GM18520 (cell line): ENCODE data around the gene COMMD1.
A peak's percentile ranks its signal among the peaks of the same experiment; 100 is the strongest.
"Not testable (repeated sequence)": the region's sequence is repeated elsewhere in the genome, so short reads cannot be mapped to it uniquely, and the experiment has no call there.

ENCODE experiments used
- ATAC-seq: cut with Tn5 transposase; IDR thresholded peaks from one replicate; pipeline ENCODE4 v1.9.1; 2021; ENCODE audit not compliant: unreplicated experiment

Gene COMMD1

GRCh38 chr2:62065243-62065642 is 159.8 kb downstream of the COMMD1 start:
- no peak for ATAC-seq

- no peak for ATAC-seq
These were observed 165.7 kb downstream of the COMMD1 start for GRCh38 chr2:62071126-62071598.

- no peak for ATAC-seq
These were observed 166.5 kb downstream of the COMMD1 start for GRCh38 chr2:62071760-62072680.

- no peak for ATAC-seq
These were observed 168.8 kb downstream of the COMMD1 start for GRCh38 chr2:62074233-62074632.

- no peak for ATAC-seq
These were observed 171.6 kb downstream of the COMMD1 start for GRCh38 chr2:62076980-62077638.

GRCh38 chr2:62084801-62085200 is 179.3 kb downstream of the COMMD1 start:
- no peak for ATAC-seq

GRCh38 chr2:62089658-62090057 is 184.2 kb downstream of the COMMD1 start:
- no peak for ATAC-seq

GRCh38 chr2:62091471-62091870 is 186.0 kb downstream of the COMMD1 start:
- ATAC-seq = no peak

- peak; percentile 2 for ATAC-seq
These were observed 193.6 kb downstream of the COMMD1 start for GRCh38 chr2:62099050-62099449.

GRCh38 chr2:62099523-62100175 is 194.2 kb downstream of the COMMD1 start:
- ATAC-seq = peak; percentile 92

- ATAC-seq = no peak
These were observed 196.4 kb downstream of the COMMD1 start for GRCh38 chr2:62101886-62102285.

- ATAC-seq = no peak
These were observed 197.0 kb downstream of the COMMD1 start for GRCh38 chr2:62102402-62102920.

- ATAC-seq = no peak
These were observed 204.1 kb downstream of the COMMD1 start for GRCh38 chr2:62109554-62109953.

- ATAC-seq = no peak
These were observed 205.0 kb downstream of the COMMD1 start for GRCh38 chr2:62110415-62111025.

- no peak for ATAC-seq
These were observed 206.7 kb downstream of the COMMD1 start for GRCh38 chr2:62112179-62112578.

GRCh38 chr2:62114564-62114963 is 209.1 kb downstream of the COMMD1 start:
- no peak for ATAC-seq

- ATAC-seq = no peak
These were observed 211.5 kb downstream of the COMMD1 start for GRCh38 chr2:62116983-62117382.

- no peak for ATAC-seq
These were observed 212.7 kb downstream of the COMMD1 start for GRCh38 chr2:62118160-62118559.

- ATAC-seq = no peak
These were observed 214.0 kb downstream of the COMMD1 start for GRCh38 chr2:62119311-62119974.

GRCh38 chr2:62126239-62126638 is 220.8 kb downstream of the COMMD1 start:
- not testable (repeated sequence) for ATAC-seq
